Hematopoietic multipotent progenitor cell treated with erythropoietin and hydrocortisone succinate and interleukin-3 and kit ligand, for 4 days (in vitro differentiated cells): ENCODE data around the gene KLHL17.
"Not testable (repeated sequence)": the region's sequence is repeated elsewhere in the genome, so short reads cannot be mapped to it uniquely, and the experiment has no call there.

ENCODE experiments used
- DNase-seq: peaks from one replicate; pipeline ENCODE4 v3.0.0-alpha.2; 2015

KLHL17 gene

DNA sequence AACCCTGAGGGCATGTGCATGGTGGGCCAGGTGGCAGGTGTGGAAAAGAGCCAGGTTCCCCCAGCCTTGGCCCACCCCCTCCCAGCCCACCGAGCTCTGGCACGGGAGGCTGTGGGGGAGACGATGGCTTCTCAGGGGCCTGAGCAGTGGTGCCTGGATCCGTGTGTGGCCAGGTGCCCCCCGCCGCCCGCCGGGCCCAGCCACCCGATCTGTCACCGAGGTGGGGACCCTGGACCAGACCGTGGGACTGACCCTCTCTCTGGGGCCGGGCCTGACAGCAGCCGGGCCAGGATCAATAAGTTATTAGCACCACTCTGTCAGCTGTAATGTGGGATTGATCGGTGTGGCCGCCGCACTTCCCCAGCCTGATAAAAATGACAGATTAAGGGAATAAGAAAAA, 22.9 kb upstream of the KLHL17 start:
- DNase-seq, result no peak

DNA sequence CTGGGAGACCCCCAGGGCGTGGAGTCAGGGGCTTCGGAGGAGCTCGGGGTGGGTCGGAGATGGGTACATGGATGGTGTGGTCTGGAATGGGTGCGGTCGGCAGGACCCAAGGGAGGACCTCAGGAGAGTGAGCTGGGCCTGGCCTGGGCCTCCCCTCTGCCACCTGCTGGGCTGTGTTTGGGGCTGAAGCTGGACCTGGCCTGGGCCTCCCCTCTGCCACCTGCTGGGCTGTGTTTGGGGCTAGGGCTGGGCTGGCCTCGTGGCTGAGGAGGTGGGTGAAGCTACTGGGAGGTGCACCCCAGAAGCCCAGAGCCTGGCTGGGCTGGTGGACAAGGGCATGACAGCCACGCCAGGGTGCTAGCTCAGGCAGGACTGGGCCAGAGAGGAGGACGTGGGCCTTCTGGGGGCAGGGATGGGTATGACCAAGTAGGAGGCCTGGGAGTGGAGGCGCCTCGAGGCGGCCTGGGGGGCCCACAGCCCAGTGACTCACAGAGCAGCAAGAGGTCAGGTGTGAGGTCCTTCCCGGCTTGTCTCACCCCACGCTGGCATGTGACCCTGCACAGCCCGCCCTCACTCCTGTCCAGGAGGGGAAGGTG, 22.2 kb upstream of the KLHL17 start:
- DNase-seq, result peak; percentile 64

DNA sequence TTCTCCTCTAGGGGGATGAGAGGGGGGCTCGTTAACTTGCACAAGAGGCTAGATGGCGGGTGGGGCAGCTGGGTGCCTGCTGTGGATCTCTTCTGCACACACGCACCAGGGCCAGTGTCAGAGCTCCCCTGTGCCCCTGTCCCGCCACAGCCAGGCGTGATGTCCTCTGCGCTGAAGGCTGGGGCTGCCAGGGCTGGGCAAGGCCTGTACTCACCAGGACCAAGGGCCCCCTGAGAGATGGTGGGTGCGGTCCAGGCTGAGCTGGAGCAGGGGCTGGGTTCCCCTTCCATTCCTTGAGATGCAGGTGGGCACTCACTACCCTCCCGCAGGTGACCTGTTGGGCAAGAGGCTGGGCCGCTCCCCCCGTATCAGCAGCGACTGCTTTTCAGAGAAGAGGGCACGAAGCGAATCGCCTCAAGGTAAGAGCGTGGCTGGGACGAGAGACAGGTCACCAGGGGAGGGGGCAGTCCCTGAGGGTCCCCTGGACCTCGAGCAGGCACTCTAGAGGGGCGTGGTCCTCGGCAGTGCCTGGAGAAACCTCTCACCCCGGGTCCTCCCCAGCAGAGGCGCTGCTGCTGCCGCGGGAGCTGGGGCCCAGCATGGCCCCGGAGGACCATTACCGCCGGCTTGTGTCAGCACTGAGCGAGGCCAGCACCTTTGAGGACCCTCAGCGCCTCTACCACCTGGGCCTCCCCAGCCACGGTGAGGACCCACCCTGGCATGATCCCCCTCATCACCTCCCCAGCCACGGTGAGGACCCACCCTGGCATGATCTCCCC, 21.5 kb upstream of the KLHL17 start:
- DNase-seq, result no peak

DNA sequence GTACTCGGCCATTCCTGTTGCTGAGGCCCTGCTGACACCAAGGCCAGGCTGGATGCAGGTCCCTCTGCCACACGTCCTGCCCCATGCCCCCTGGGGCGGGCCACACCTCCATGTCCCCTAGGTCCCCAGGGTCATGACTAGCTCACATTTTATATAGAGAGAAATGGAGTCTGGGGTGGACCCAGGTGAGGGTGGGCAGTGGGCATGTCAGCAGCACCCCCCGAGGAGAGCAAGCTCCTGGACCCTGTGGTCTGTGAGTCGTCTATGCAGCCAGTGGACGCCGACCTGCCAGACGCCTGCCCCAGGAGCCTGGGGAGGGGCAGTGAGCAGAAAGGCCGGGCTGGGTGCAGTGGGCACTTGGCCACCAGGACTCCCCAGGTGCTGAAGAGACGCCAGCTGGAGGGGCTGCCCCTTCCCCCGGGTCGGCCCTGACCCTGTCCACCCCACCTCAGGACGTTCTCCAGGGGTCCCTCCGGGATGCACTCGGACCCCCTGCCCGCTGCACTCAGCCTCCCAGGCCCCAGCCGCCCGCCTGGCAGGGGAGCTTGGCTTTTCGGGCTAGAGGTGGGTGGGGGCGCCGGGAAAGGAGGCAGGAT, 20.8 kb upstream of the KLHL17 start:
- DNase-seq, result no peak

DNA sequence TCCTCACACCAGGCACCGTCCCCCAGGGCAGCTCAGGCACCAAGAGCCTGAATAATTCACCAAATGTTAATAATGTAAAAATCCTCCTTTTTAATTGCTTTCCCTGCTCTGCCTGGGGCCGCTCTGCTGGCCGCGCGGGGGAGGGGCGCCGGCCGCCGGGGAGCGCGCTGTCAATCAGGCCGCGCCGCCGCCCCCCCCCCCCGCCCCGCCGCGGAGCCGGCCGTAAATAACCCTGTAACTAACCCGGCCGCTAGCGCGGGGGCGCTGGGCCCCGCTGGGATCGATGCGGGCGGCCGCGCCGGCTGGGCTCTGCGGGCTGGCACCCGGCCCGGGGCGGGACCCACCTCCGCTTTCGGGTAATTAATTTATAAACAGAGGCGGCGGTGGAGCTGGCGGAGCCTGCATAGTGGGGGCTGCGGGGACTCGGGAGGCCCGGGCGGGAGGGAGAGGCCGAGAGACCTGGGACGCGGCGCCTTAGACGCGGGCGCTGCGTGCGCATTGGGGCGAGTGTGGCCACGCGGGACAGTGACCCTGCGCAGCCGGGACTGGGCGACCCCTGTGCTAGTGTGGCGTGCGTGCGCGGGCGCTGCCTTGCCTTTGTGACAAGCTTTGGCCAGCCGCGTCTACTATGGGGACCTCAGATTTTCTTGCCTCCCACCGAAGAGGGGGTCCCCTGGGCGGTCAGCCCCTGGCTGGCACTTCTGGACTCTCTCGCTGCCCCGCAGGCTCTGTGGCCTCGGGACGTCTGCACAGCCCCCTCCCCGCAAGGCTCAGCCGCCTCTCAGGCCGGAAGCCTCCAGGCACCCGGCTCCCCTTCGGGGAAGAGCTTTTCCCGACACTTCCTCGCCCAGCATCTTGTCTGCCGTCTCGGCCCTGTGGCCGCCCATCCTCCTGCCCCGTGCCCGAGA, 20.0 kb upstream of the KLHL17 start:
- DNase-seq, result peak; percentile 58

DNA sequence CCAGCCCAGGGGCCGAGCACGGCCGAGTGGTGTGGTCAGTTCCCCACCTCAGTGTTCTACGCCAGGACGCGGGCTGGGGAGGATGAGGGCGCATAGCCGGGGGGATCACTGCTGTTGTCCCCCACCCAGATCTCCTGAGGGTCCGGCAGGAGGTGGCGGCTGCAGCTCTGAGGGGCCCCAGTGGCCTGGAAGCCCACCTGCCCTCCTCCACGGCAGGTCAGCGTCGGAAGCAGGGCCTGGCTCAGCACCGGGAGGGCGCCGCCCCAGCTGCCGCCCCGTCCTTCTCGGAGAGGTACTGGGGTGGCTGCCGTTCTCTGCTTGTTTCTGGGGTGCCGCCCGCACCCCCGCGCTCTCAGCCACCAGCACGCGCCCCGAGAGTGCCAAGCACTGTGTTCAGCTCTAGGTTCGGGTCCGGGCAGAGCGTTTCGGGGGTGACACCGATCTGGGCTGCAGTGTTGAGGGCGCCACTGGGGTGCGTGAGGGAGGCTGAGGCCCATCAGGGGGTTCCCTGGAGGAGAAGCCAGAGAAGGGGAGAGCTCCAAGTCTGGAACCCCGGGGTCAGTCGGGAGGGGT, 19.3 kb upstream of the KLHL17 start:
- no peak for DNase-seq

DNA sequence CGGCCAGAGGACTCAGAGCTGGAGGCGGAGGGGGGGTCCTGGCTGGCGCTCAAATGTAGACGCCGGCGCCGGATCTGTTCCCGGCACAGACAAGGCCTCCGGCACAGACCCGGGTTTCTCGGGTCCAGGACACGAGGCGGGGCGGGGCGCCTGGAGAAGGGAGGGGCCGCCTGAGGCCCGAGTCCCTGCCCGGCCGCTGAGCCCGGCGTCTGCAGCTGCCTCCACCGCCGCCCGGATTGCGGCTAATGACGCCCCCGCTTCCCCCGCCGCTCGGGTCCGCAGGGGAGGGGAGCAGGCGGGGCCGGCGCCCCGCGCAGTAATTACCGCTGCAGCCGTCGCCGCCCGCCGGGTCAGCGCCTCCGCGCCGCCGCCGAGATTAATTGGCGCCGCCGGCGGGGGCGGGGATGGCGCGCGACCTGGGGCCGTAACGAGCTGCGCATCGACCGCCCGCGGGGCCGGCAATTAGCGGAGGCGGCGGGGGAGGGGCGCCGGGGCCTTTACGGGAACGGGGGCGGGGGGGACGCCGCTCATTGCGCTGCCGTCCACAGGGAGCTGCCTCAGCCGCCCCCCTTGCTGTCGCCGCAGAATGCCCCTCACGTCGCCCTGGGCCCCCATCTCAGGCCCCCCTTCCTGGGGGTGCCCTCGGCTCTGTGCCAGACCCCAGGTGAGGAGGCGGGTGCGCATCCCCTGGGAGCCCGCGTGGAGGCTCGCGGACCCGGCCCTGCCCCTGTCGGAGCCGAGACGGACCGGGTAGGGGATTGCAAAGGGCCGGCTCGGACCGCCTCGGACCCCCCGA, 18.6 kb upstream of the KLHL17 start:
- peak; percentile 64 for DNase-seq

DNA sequence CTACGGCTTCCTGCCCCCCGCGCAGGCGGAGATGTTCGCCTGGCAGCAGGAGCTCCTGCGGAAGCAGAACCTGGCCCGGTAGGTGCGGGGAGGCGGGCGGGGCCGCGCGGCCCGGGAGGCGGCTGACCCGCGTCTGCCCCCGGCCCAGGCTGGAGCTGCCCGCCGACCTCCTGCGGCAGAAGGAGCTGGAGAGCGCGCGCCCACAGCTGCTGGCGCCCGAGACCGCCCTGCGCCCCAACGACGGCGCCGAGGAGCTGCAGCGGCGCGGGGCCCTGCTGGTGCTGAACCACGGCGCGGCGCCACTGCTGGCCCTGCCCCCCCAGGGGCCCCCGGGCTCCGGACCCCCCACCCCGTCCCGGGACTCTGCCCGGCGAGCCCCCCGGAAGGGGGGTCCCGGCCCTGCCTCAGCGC, 18.0 kb upstream of the KLHL17 start:
- no peak for DNase-seq

DNA sequence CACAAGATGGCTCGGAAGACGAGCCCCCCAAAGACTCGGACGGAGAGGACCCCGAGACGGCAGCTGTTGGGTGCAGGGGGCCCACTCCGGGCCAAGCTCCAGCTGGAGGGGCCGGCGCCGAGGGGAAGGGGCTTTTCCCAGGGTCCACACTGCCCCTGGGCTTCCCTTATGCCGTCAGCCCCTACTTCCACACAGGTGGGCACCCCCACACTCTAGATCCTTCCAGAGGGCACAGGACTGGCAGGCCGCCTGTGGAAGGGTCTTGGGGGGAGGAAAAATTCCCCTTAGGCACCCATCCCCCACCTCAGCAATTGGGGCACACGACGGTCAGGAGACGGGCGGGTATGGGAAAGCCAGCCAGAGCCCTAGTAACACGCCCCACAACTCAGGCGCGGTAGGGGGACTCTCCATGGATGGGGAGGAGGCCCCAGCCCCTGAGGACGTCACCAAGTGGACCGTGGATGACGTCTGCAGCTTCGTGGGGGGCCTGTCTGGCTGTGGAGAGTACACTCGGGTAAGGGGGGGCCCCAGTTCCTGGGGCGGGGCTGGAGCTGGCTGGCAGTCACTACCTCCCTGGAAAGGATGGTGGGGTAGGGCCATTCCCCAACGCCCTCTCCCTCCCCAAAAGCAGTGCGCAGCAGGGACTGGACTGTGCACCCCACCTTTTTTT, 17.4 kb upstream of the KLHL17 start:
- DNase-seq, result no peak

DNA sequence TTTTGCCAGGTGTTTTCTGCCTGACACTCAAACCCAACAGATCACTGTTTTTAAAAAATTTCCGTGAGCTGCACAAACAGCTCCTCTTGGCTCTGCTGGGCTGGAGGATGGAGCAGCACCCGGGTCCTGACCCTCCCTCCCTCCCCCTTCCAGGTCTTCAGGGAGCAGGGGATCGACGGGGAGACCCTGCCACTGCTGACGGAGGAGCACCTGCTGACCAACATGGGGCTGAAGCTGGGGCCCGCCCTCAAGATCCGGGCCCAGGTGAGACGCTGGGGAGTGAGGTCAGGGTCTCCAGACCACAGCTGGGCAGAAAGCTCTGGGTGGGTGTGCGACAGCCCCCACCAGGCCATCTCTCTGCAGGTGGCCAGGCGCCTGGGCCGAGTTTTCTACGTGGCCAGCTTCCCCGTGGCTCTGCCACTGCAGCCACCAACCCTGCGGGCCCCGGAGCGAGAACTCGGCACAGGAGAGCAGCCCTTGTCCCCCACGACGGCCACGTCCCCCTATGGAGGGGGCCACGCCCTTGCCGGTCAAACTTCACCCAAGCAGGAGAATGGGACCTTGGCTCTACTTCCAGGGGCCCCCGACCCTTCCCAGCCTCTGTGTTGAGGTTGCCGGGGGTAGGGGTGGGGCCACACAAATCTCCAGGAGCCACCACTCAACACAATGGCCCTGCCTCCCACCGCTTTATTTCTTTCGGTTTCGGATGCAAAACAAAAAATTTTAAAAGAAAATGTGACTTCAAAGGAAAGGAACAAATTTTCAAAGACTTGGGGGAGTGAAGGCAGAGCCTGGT, 16.6 kb upstream of the KLHL17 start:
- no peak for DNase-seq

DNA sequence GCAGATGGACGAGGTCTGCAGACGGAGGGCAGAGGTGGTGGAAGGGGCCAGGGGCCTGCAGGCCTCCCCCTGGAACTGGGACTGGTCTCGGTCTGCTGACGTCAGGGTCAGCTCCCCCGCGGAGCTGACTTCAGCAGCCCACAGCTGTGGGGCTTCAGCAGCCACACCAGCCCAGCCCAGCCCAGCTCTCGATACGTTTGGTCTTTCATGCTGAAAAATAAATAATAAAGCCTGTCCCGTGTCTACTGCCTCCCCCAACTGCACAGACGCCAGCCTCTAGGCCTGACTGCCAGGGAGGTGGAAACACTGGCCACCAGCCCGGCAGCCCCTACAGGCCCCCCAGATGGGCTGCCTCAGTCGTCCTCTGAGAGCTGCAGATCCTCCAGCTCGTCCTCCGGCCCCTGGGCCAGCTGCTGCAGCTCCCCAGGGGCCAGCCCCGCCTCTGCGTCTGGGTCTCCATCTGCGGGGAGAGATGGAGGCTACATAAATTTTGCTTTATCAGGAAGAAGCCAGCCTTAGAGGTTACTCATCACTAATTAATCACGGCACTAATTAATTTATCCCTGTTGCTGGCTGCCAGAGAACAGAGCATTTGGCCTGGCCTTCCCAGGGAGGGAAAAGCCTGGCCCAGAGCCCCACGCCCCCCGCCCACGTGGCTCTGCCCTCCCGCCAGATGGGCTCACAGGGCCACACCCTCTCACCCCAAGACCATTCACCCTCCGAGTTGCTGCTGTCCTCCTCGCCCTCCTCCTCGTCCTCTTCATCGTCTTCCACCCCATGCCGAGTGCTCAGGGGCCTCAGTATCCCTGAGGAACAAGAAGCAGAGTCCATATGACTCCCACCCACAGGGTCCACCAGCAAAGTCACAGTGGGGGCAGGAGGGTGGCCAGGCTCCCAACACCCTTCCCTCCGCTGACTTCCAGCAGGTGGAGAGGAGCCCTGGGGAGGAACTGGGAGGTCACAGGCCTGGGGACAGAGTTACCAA, 15.8 kb upstream of the KLHL17 start:
- DNase-seq, result no peak

DNA sequence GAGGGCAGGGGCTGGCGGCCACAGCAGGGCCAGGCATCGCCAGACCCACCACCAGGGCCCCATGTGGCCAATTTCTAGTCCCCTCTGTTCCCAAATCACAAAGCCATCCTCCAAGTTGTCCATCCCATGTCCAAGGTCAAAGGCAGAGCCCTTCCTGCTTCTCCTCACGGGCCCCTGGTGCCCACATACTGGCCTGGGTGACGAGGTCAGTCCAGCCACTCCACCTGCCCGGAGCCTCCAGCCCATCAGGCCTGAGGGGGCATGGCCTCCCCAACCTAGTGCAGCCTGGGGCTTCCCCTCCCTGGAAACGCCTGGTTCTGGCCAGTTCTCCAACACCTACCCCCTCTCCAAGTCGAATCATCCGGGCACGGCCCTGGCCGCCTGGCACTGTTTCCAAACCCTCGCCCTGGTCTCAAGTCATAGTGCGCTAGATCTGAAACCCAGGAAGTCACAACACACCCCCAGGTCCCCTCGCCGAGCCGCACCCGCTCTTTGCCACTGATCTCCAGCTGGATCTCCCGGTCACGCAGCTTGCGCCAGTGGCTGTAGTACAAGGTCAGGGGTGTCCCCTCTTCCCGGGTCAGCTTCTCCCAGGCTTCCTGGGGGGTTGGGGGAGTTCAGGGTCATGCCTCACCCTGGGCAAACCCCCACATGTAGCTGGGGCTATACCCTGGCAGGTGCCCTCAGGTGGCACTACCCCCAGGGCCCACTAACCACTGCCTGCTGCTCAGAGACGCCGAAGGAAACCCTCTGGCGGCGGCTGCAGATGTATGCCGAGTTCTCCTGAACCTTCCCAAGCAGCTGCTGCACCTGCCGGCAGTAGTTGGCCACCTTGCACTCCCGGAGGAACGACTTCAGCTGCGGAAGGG, 14.5 kb upstream of the KLHL17 start:
- no peak for DNase-seq

DNA sequence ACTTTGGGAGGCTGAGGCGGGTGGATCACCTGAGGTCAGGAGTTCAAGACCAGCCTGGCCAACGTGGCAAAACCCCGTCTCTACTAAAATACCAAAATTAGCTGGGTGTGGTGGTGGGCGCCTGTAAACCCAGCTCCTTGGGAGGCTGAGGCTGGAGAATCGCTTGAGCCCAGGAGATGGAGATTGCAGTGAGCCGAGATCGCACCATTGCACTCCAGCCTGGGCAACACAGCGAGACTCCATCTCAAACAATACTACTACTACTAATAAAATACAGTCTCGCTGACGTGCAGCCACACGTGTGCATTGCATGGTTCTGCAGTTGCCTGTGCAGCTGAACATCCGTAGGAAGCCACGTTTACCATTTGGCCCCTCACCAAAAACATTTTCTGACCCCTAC, 13.6 kb upstream of the KLHL17 start:
- DNase-seq, result not testable (repeated sequence)

DNA sequence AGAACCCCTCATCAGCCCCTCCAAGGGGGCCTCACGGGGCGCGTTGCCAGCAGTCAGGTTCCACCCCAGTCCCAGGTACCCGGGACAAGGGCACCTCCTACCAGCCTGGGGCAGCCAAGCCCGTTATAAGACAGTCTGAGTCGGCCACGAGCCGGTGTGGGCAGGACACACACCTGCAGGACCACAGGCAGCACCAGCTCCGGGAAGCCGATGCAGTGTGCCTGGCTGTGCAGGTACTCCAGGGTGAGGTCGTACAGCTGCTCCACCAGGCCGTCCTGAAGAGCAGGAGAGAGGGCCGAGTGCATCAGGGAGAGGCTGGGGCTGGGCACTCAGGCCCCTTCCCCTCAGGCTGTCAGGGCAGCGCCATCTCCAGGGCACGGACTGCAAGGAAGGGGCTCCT, 12.4 kb upstream of the KLHL17 start:
- DNase-seq, result no peak

DNA sequence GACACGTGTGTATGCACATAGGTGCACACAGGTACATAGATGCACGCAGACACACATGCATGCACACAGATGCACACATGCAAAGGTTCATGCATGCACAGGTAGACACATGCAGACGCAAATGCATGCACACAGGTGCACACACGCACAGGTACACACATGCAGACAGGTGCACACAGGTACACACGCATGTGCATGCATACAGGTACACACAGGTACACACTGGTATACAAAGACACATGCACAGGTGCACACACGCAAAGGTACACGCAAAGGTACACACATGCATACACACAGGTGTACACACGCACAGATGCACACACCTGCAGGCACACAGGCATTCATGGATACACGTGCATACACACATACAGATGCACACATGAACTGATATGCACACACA, 10.1 kb upstream of the KLHL17 start:
- DNase-seq, result no peak

DNA sequence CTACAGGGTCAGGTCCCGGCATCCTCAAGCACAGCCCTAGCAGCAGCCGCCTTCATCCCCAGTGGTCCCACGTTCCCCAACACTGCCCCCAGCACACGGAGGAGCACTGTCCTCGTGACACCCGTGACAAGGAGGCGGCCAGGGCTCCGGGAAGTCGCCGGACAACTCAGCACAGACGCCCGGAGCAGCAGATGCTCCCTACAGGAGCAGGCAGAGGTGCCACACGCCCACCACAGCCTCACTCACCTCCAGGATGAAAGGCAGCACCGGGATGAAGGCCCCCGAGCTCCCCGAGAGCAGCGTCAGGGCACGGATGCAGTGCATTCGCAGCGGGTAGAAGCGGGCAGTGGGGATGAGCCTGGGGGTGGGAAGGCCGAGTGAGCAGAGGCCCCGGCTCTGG, 9.5 kb upstream of the KLHL17 start:
- DNase-seq, result no peak

DNA sequence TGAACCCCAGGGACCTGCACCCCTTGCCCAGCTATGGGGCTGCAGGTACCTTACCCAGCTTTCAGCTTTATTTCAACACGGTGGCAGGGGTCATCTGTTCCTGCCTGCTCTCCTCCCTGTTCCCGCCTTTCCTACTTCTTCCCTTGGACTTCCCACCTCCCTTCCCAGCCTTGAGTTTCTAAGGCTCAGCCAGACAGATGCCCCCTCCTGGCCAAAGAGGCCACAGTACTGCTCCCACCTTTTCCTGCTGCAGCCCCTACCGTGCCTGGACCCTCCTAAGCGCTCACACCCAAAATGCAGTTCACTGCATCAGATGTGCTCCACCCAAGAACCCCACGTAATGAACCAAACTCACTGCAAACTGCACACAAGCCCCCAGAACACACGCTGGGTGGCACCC, 9.0 kb upstream of the KLHL17 start:
- no peak for DNase-seq

DNA sequence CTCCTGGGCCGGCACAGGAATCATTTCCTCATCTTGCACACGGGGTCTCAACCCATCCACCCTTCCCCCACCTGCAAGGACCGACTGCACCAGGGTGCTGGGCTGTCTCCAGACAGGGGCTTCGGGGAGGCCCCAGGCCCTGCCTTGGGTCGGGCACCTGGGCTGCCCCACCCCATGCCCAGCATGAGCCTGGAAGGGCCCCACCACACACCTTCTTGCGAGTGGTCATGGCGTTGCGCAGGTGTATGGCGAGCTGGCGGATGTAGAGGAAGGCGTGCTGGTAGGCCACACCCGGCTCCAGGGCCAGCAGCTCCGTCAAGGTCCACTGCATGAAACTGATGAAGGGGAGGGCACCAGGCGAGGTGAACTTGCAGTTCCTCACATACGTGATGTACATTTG, 8.2 kb upstream of the KLHL17 start:
- no peak for DNase-seq
